NCI-H748 (cell line): Measurements from ENCODE around the gene SUPT20HL2.
"Not testable (repeated sequence)": the region's sequence is repeated elsewhere in the genome, so short reads cannot be mapped to it uniquely, and the experiment has no call there.

Experiments
- DNase-seq: peaks from one replicate; lab custom pipeline; 2025; ENCODE audit not compliant: unreplicated experiment; lab: John Stamatoyannopoulos, UW

SUPT20HL2 gene

GRCh38 chrX:24309580-24310374 lies 4.1 kb downstream of the SUPT20HL2 start:
- DNase-seq = not testable (repeated sequence)

- DNase-seq = peak; percentile 7
These were observed 5.1 kb downstream of the SUPT20HL2 start for GRCh38 chrX:24308803-24309202.

- DNase-seq = no peak
These were observed 7.4 kb downstream of the SUPT20HL2 start for GRCh38 chrX:24306440-24306839.

- no peak for DNase-seq
These were observed 8.0 kb downstream of the SUPT20HL2 start for GRCh38 chrX:24305905-24306304.

- DNase-seq = no peak
These were observed 12.1 kb downstream of the SUPT20HL2 start for GRCh38 chrX:24301806-24302205.

- no peak for DNase-seq
These were observed 12.8 kb downstream of the SUPT20HL2 start for GRCh38 chrX:24301060-24301459.

GRCh38 chrX:24298191-24298590 lies 15.7 kb downstream of the SUPT20HL2 start:
- peak; percentile 8 for DNase-seq

- DNase-seq = peak; percentile 53
These were observed 19.2 kb downstream of the SUPT20HL2 start for GRCh38 chrX:24294619-24295018.

- no peak for DNase-seq
These were observed 20.5 kb downstream of the SUPT20HL2 start for GRCh38 chrX:24293412-24293811.

GRCh38 chrX:24292353-24292752 lies 21.5 kb downstream of the SUPT20HL2 start:
- DNase-seq = no peak

- DNase-seq = no peak
These were observed 28.8 kb downstream of the SUPT20HL2 start for GRCh38 chrX:24285082-24285481.

- no peak for DNase-seq
These were observed 30.6 kb downstream of the SUPT20HL2 start for GRCh38 chrX:24283127-24283794.

- DNase-seq = no peak
These were observed 31.3 kb downstream of the SUPT20HL2 start for GRCh38 chrX:24282381-24283126.

- DNase-seq = no peak
These were observed 36.5 kb downstream of the SUPT20HL2 start for GRCh38 chrX:24277405-24277804.

- no peak for DNase-seq
These were observed 37.9 kb downstream of the SUPT20HL2 start for GRCh38 chrX:24276015-24276414.

GRCh38 chrX:24271262-24271661 lies 42.6 kb downstream of the SUPT20HL2 start:
- DNase-seq = no peak

GRCh38 chrX:24268786-24269185 lies 45.1 kb downstream of the SUPT20HL2 start:
- no peak for DNase-seq

GRCh38 chrX:24266996-24267395 lies 46.9 kb downstream of the SUPT20HL2 start:
- no peak for DNase-seq

GRCh38 chrX:24264383-24264782 lies 49.5 kb downstream of the SUPT20HL2 start:
- DNase-seq = no peak

- no peak for DNase-seq
These were observed 51.6 kb downstream of the SUPT20HL2 start for GRCh38 chrX:24262309-24262708.
